GM19397 (cell line): ENCODE measurements around the gene ADARB2.

Source experiments
- ATAC-seq: cut with Tn5 transposase; IDR thresholded peaks from one replicate; pipeline ENCODE4 v1.9.1; 2021; ENCODE audit warnings: mild to moderate bottlenecking, moderate library complexity; ENCODE audit not compliant: unreplicated experiment

ADARB2 gene

DNA sequence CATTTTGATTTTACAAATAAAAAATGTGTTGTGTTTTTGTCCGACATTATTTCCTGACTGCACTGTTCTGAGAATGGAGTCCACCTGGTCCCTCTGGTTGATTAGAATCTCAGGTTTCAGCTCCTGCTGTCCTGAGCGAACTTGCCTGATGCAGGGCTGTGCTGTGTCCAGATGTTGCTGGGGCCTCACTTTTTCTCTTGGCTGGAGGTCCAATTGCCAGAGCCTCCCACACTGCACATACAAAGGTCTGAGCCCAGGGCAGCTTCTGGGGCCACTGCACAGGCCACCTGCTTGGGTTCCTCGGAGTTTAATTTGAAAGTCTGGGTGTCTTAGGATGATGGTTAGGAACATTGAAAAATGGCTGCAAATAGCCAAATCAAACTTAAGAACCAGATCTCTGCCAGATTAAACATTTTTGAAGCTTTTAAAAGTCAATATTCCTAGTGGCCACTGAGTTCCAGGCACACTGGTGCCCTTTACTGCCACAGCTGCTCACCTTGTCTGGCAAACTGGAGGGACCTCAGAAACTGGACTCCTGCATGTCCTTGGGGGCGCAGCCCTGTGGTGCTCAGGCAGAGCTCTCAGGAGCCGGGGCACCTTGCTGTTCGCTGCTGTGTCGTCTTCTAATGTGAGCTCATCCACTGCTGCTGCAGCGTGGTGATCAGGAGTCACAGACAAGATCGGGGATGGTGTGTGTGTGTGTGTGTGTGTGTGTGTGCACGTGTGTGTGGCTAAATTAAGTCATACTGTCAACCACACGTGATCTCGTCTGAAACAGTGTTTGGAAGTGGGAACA lies 606.1 kb downstream of the ADARB2 start:
- ATAC-seq: no peak

DNA sequence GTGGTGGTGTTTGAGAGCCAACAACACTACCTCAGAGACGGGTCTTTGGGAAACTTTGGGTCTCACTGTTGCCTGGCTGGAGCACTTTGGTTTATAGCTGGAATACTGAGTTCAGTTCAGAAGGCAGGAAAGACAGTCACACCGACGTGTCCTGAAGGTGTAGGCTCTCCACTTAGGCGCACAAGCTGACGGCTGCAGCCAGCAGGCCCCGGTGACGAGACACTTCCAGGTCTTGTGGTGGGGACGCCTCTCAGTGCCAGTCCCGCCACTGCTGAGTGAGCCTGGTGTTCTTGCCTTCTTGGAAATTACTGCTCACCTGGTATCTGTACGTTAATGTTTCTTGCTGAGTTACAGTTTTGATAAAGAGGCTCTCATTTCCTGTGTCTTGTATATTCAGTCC lies 607.1 kb downstream of the ADARB2 start:
- no peak for ATAC-seq

DNA sequence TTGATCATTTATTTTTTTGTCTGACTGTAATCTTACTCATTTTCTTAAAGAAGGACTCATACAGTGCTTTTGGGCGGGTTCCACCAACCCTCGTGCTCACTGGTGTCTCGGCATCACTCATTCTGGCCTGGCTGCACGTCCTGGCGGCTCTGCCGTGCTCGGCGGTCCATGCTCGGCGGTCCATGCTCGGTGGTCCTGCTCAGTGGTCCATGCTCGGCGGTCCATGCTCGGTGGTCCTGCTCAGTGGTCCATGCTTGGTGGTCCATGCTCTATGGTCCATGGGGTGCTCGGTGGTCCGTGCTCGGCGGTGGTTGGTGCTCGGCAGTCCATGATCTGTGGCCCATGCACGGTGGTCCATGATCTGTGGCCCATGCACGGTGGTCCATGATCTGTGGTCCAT lies 608.7 kb downstream of the ADARB2 start:
- ATAC-seq: no peak

GRCh38 chr10:1128115-1128514 lies 609.2 kb downstream of the ADARB2 start:
- no peak for ATAC-seq

GRCh38 chr10:1127629-1128028 lies 609.7 kb downstream of the ADARB2 start:
- no peak for ATAC-seq
